Central memory CD4-positive, alpha-beta T cell (primary cell): ENCODE data around the gene PLSCR2.
"Not testable (repeated sequence)": the region's sequence is repeated elsewhere in the genome, so short reads cannot be mapped to it uniquely, and the experiment has no call there.

ENCODE experiments used
- DNase-seq: peaks from one replicate; pipeline ENCODE4 v3.0.0; 2022
- total RNA-seq, 3 experiments: gene quantifications; one replicate each; lab custom pipeline; 2026; lab: John Stamatoyannopoulos, UW

The PLSCR2 gene, protein sequence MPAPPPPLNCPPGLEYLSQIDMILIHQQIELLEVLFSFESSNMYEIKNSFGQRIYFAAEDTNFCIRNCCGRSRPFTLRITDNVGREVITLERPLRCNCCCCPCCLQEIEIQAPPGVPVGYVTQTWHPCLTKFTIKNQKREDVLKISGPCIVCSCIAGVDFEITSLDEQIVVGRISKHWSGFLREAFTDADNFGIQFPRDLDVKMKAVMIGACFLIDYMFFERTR
- total RNA-seq = 0.07 to 0.39 (median 0.11) reads per million in 3 experiments

DNA sequence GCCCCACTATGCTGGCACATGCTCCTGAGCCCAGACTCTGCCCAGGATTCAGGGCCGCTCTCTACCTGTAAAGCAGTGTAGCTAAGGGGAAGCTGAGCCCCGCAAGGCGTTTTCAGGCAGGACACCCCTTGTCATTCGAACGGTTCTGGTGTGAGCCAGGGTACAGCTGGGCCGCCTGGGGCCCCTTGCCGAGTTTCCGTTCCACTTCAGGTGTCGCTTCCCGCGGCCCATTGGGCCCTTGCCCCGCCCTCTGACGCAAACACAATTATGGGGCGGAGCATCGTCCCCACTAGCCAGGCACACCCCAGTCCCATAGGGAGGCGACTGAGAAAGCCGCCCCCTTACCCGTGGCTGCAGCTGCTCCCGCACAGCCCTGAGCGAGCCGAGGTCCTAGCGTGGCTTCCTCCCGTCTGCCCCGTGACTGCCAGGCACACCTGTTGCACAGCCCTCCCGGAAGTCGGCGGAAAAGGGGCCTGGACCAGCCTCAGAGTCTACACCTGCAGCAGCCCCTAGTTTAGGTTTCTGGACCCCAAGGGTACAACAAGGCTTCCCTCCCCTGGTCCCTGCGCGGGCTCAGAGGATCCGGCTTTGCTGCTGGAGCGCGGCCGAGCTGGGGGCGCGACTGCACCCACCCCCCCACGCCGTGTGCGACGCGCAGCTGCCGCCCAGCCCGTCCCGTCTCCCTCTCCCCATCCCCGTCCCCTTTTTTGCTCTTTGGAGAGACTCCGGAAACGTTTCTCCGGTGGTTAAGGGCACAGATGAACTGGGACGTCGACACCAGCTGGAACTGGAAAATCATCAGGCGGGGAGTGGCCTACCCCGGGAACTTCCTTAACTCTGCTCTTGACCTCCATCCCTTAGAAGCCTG lies at the start of gene PLSCR2:
PLSCR2 (minus strand) TSS at position 412 of the 868 bp plus-strand sequence. CDS start 9,657 bp downstream, outside the sequence.
- peak; percentile 68 for DNase-seq

DNA sequence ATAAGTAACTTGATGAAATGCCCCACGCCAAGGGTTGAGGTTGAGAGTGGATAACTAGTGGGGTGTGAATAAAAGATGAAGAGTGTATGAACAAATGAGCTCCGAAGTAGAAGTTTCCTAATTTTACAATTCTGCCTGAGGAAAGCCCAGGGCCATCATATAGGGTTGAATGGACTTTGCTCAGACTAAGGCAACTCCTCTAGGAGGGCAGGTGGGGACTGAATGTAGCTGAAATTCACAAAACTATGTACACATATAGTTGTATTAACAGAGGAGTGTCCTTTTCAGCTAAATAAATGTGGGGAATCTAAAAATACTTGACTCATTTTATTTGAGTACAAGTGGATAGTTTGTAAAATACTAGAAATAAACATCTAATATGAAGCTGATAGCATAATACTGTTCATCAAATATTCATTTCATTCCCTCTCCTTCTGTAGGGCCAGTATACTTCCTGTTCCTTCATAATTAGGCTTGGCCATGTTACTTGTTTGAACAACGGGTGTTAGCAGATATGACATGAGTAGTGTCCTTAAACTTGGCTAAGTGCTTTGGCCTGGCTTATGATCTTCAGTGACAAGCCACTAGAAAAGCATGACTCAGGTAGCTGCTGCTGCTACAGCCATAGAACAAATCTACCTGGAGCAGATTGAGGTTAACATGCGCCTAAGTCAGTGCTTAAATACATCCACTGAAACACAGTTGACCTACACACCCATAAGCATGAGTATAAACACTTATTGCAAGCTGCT lies 48.5 kb upstream of the PLSCR2 start:
- DNase-seq = no peak

DNA sequence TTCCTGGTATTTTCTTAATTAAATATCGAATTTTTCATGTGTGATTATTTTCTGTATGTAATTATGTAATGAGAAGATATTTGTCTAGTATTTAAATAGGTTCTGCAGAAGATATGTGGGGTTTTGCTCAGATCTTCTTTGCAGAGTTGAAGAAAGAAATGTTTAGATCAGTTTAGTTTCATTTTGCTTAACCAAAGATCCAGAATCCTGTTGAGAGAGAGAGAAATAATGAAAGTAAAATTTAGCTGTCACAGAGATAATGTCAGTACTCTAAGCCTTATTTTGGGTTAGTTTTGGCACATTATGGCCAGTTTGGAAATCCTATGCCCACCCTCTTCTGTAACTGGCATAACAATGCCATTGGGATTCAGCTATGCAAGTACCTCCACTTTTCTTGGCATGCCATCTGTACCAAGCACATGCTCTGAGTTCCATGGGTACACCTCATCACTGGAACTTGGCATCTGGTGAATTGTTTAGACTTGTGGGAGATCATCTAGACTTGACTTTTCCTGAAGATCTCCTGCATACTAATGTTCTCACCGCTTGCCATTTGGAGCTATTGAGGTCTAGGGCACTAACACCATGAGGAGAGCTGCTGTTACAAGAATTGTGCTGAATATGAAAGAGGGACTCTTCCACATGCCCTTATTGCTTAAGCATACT lies 44.2 kb upstream of the PLSCR2 start:
- DNase-seq = no peak

DNA sequence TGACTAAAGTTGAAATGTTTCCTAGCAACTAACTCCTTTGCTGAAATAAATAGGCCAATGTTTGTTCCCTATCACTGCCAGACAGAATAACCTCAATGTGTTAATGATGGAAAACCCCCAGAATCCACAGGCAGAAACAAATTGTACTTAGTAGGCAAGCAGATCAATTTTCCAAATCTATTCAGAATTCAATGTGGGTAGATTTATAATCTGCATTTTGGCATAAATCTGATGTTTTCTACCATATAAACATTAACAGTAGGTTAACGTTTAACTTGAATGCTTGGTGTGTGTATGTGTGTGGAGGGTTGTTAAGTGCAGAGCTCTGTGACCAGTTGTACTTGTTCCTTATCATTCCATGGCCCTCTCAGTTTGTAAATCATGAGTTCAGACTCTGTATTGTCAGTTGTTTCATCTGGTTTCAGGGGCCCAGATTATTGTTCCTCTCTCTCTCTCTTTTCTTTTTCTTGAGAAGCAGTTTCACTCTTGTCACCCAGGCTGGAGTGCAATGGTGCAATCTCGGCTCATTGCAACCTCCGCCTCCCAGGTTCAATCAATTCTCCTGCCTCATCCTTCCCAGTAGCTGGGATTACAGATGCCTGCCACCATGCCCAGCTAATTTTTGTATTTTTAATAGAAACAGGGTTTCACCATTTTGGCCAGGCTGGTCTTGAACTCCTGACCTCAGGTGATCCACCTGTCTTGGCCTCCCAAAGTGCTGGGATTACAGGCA lies 42.2 kb upstream of the PLSCR2 start:
- no peak for DNase-seq

DNA sequence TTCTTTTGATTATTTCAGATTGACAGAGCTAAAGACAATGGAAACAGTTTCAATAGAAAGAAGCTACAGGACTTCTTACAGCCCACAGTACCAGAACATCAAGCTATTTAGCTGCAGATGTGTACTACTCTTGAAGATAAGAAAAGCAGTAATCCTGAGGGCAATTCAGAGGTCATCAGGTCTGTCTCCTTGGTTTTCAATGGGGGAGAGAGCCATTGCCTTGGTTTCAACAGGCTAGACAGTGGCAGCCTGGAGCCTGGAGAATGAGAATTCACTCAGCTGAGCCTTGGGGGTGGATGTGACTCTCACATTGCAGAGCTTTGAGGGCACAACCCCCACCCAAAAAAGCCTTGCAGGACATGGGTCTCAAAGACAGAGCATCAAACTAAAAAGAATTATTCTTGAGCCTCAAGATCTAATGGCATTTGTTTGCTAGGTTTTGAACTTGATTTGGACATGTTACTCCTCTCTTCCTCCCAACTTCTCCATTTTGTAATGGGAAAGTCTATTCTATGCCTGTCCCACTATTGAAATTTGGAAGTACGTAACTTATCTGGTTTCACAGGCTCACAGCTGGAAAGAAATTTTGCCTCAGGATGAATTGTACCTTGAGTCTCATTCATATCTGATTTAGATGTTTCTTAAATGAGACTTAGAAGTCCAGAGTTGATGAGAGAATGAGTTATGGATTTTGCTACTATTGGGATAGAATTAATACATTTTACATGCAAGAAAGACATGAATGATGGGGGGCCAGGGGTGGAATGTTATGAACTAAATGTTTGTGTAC lies 38.2 kb upstream of the PLSCR2 start:
- no peak for DNase-seq

DNA sequence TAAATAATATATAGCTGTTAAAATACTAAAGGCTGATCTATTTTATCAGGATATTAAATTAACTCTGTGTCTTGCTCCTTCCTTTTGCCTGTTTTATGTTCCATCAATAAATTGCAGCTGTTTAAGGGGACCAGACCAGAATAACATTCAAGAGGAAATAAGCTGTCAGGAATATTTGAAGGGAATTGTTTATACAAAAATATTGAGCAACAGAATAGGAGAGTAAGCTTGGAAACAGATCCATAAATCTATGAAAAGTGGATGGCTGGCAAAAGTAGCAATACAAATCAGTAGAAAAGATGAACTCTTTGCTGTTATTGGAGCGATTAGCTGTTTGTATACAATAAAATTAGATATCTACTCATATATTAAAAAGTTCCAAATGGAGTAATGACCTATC lies 36.2 kb upstream of the PLSCR2 start:
- DNase-seq = no peak

DNA sequence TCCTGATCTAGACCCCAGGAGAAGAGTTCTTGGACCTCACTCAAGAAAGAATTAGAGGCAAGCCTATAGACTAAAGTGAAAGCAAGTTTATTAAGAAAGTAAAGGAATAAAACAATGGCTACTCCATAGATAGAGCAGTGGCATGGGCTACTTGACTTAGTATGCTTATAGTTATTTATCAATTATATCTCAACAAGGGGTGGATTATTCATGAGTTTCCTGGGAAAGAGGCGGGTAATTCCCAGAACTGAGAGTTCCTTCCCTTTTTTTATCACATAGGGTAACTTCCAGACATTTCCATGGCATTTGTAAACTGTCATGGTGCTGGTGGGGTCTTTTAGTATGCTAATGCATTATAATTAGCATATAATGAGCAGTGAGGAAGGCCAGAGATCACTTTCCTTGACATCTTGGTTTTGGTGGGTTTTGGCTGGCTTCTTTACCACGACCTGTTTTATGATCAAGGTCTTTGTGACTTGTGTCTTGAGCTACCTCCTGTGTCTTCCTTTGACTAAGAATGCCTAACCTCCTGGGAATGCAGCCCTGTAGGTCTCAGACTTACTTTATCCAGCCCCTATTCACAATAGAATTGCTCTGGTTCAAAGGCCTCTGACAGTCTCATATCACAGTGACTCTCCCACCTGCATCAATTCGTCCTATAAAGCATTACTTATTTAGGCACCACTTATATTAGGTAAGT lies 35.3 kb upstream of the PLSCR2 start:
- DNase-seq = no peak

DNA sequence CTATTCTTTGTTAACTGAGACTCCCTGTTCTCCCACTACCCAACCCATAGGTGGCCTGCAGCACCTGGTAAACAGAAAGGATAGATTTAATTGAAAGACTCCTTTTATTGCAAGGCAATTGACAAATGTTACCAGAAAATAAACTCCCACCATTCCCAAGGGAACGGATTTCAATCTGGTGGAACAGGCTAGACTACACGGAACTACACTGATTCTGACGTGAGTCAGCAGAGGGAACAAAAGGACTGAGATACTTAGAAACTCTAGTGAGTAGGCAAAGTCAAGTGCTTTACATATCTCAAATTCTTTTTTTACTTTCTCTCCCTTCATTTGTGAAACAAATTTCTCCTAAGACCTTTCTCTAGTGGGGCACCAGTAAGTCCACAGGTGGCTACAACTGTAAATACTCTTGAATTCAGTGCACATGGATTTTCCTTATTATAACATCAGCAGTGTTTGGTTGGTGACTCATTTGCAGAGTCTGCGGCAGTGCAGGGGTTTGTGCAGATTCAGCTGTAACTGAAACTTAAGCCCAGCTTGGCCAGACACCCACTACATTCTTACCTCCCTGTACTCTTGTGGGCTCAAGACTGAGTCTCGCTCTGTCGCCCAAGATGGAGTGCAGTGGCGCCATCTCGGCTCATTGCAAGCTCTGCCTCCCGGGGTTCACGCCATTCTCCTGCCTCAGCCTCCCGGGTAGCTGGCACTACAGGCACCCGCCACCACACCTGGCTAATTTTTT lies 34.3 kb upstream of the PLSCR2 start:
- no peak for DNase-seq

DNA sequence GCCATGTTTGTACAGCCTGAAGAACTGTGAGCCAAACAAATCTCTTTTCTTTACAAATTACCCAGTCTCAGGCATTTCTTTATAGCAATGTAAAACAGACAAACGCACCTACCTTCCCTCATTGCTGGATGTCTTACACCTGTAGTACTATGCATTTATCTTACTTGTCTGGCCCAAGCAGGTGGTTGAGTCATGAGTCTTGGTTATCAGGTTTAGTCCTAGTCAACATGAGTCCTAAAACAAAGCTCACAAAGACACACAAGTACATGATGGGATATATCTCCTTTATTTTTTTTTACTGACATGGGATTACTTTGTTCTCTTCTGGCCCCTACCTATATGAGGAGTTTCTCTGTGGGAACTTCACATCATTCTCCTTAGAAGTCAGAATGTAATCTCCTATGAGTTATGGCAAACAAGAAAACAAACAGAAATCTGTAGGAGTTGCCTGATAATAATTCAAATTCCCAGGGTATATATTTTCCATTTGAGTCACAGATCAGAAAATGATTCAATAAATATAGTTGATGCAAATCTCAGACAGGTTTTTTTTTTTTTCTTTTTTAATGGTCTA lies 33.6 kb upstream of the PLSCR2 start:
- no peak for DNase-seq

DNA sequence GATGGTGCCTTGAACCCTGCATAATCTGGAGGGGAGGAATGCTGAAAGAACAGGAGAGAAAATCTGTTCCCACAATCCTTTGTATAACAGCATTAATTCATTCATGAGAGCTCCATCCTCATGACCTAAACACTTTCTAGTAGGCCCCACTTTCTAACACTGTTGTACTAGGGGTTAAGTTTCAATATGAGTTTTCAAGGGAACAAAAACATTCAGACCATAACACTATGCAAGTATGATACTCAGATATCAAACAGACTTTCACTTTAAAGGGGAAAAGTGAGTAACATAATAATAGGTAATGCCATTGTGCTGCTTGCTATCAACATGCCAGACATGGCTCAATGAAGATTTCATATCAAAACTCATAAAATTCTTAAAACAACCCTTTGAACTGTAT lies 32.4 kb upstream of the PLSCR2 start:
- DNase-seq = no peak

DNA sequence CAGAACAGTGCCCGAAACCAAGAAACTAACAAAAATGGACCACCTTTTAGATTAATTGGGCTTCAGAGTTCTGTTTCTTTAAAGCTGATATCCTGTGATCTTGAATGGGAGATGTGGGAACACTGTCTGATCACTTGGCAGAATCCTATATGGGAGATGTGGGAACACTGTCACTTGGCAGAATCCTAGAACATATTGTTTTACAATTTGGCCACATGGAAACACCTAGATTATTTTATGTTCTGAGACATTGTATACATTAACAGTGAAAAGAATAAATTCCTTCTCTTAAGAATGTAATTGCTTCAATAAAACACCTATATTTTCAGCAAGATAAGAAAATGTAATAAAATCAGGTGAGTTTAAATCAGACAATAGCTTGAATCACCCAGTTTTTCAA lies 30.3 kb upstream of the PLSCR2 start:
- DNase-seq = no peak

DNA sequence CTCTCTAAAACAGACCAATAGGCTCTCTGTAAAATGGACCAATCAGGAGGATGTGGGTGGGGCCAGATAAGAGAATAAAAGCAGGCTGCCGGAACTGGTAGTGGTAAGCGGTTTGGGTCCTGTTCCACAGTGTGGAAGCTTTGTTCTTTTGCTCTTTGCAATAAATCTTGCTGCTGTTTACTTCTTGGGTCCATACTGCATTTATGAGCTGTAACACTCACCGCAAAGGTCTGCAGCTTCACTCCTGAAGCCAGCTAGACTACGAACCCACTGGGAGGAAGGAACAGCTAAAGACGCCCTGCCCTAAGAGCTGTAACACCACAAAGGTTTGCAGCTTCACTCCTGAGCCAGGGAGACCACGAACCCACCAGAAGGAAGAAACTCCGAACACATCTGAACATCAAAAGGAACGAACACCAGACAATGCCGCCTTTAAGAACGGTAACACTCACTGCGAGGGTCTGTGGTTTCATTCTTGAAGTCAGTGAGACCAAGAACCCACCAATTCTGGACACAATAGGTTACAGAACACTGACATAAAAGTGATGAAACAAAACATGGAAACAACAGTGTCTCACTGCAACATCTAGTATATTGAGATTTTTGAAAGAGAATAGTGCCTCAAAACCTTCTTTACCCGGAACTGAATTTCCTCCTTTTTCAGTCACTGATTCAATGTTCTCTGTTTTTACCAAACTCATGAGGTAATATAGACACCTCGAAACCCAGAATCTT lies 28.8 kb upstream of the PLSCR2 start:
- DNase-seq = peak; percentile 40

DNA sequence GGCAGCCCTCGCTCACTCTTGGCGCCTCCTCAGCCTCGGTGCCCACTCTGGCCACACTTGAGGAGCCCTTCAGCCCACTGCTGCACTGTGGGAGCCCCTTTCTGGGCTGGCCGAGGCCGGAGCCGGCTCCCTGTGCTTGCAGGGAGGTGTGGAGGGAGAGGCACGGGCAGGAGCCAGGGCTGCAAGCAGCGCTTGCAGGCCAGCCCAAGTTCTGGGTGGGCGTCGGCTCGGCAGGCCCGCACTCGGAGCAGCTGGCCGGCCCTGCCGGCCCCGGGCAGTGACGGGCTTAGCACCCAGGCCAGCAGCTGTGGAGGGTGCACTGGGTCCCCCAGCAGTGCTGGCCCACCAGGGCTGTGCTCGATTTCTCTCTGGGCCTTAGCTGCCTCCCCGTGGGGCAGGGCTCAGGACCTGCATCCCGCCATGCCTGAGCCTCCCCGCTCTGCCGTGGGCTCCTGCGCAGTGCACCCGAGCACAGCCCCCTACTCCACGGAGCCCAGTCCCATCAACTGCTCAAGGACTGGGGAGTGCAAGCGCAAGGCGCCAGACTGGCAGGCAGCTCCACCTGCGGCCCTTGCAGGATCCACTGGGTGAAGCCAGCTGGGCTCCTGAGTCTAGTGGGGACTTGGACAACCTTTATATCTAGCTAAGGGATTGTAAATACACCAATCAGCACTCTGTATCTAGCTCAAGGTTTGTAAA lies 27.9 kb upstream of the PLSCR2 start:
- DNase-seq = not testable (repeated sequence)

DNA sequence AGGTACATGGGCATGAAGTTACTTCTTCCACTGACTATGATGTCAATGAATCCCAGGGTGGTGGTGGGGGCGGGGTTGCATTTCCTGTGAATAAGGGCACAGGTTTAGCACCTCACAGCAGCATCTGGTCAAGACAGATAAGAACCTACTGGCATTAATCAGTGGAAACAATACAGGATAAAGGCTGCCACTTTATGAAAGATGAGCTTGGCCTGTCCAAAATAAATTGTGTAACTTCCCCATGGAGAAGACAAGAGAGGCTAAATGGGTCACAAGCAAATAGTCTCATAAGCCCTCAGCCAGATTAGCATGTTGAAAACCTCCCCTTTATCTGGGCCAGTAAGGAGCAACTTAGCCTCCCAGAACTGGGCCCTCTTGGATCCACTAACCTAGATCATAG lies 27.4 kb upstream of the PLSCR2 start:
- no peak for DNase-seq

DNA sequence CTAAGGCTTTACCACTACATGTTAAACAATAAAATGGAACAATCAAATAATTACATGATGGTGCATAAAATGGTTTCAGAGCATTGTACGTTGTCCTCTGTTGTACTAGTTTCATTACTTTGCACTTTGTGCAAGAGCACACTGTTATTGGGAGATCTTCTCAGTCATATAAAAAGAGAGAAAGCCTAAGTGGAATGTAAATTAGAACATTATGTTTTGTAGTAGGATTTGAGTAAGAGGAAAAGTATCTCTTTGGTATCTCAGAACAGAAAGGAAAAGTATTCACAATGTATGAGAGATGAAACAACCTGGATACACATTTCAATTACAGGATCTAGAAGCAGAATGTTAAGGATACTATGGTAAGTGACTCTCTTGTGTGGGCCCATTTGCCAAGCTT lies 26.9 kb upstream of the PLSCR2 start:
- DNase-seq = no peak

DNA sequence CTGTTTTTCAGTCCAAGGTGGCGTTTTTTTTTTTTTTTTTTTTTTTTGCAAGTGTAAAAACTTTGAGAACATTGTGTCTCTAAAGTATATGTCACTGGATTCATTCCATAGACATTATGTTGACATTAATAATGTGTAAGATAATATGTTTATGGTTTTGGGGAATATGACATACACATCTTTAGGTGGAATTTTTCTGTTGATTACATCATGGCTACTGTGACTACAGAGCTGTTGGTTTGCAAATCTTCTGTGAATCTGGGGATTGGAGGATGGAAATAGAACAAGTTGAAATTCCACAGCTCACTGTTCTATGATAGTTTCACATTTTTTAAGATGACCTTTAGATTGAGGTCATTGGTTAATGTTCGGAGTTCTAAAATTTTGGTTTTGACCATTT lies 24.4 kb upstream of the PLSCR2 start:
- no peak for DNase-seq

DNA sequence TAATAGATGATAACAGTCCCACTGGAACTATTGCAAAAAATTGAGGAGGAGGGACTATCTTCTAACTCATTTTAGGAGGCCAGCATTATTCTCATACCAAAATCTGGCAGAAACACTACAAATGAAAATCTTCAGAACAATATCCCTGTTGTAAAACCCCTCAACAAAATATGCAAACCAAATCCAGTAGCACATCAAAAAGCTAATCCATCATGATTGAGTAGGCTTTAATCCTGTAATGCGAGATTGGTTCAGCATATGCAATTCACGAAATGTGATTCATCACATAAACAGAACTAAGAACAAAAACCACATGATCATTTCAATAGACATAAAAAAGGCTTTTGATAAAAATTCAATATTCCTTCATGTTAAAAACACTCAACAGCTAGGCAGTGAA lies 23.9 kb upstream of the PLSCR2 start:
- no peak for DNase-seq

DNA sequence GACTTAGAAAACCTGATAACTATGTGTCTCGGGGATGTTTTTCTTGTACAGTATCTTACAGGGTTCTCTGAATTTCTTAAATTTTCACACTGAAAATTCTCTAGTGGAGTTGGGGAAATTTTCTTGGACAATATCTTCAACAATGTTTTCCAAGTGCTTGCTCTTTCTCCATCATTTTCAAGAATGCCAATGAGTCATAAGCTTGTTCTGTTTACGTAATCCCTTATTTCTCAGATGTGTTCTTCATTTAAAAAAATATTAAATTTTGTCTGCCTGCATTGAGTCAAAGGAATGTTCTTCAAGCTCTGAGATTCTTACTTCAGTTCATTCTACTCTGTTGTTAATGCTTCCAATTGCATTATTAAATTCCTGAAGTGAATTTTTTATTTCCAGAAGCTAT lies 21.9 kb upstream of the PLSCR2 start:
- no peak for DNase-seq
